ENCODE data around the gene GMDS. TPM values are rescaled to one million over a fixed set of nuclear protein-coding genes. Genes with fewer than 3 reads are reported as not detected.

The GMDS gene
- total and polyA plus RNA-seq, 2 of the 4 experiments (the other 2 are of a cell fraction), result 7.3 to 21.9 TPM

- Histone ChIP-seq H4K5ac (ENCODE audit: low read depth, low read length) (no peak overlapping the region), H2BK20ac (ENCODE audit: low read depth, low read length) (peak overlapping the region; percentile 22; the same call in 1 of the 2 replicates), H3K23ac (ENCODE audit: low read depth, low read length) (no peak overlapping the region), H2BK5ac (ENCODE audit: low read depth, low read length, poor library complexity, severe bottlenecking) (no peak overlapping the region), H2AK5ac (ENCODE audit: low read depth, low read length) (no peak overlapping the region), H3K4me2 (ENCODE audit: low read depth, low read length) (peak overlapping the region; percentile 99), H2AFZ (replicated peaks; ENCODE audit: low read length, poor library complexity) (peak overlapping the region; percentile 80), H3K56ac (ENCODE audit: extremely low read depth, insufficient read depth, low read length) (no peak overlapping the region), H3K9me3 (ENCODE audit: control insufficient read depth, insufficient read depth, low read length) (peaks cover under 1% of the 10 kb centered on the region), H3K4me3 (ENCODE audit: insufficient read depth, low read depth, low read length) (peak overlapping the region; percentile 49), H2BK15ac (ENCODE audit: low read depth, low read length) (peak overlapping the region; percentile 94; the same call in 1 of the 3 replicates), H4K91ac (ENCODE audit: insufficient read depth, low read depth, low read length) (no peak overlapping the region), H3K36me3 (ENCODE audit: control insufficient read depth, insufficient read depth, low read length) (no peaks in the 10 kb centered on the region), H3K79me1 (ENCODE audit: low read depth in 1 of 2, low read length in 2 of 2) (no peaks in the 10 kb centered on the region), H3K27ac (ENCODE audit: insufficient read depth, low read length) (no peak overlapping the region; the same call in 1 of the 2 replicates), H3K4me1 (ENCODE audit: control insufficient read depth, insufficient read depth, low read length) (peaks cover 11% of the 10 kb centered on the region), H2BK120ac (ENCODE audit: low read depth, low read length) (0 out of 2 replicates have a peak overlapping the region, but pooled peaks have one; percentile 42), H3K18ac (ENCODE audit: low read depth, low read length) (no peak overlapping the region; the same call in 1 of the 2 replicates), H3K27me3 (ENCODE audit: control insufficient read depth, insufficient read depth, low read length) (peaks cover 23% of the 10 kb centered on the region), H3K9me1 (ENCODE audit: insufficient read depth, low read length) (no peaks in the 10 kb centered on the region), H4K8ac (ENCODE audit: low read depth in 2 of 2, low read length in 2 of 2) (no peak overlapping the region), H3K4ac (ENCODE audit: low read depth, low read length) (no peak overlapping the region), H4K20me1 (ENCODE audit: insufficient read depth, low read length) (no peaks in the 10 kb centered on the region), H3K9ac (ENCODE audit: low read depth, low read length) (0 out of 2 replicates have a peak overlapping the region, but pooled peaks have one; percentile 69), H2AK9ac (replicated peaks; ENCODE audit: low read depth, low read length, poor library complexity) (no peak overlapping the region), H3K14ac (replicated peaks; ENCODE audit: low read depth, low read length) (0 out of 2 replicates have a peak overlapping the region, but pooled peaks have one; percentile 34)
- DNase-seq (peak; percentile 45), ATAC-seq (ENCODE audit: low read depth) (peak; percentile 89)
- WGBS, 2 experiments (ENCODE audit: extremely low coverage in 2 of 2, insufficient read length in 1 of 2), result 18% methylated on average over 12 of the region's 25 CpGs; no CpG with 5 or more reads in 1 of the 2 experiments
- POLR2A ChIA-PET (ENCODE audit: unreplicated experiment), result no interaction called here
- in situ Hi-C loops (cut with MboI; ENCODE audit: low sequenced_read_pairs), result loop anchor here (10.0 kb wide), 2 partner anchors 509 to 1159 kb away; partner anchors contain the start of gene MYLK4
- intact Hi-C loops (cut with micrococcal nuclease), result loop anchor here (1.0 to 5.0 kb wide), 6 partner anchors 601 to 1391 kb away; partner anchors contain the start of gene MYLK4
- CTCF ChIA-PET, result interaction anchor here (0.5 to 1.7 kb wide), 11 partner anchors 16 to 1393 kb away, joined by 3 to 7 read pairs (median 3); no protein-coding TSS in a partner anchor
- dilution Hi-C loops (cut with HindIII; ENCODE audit: low sequenced_read_pairs, unreplicated experiment), result no loop called here
- no TSS peak for BruUV-seq (replicated peaks)
- peak; percentile 82 for TF ChIP-seq SMC3 (IDR thresholded peaks at IDR 0.05; ENCODE audit: low read depth, low read length)
- peak; percentile 91 for TF ChIP-seq RAD21 (IDR thresholded peaks at IDR 0.05; ENCODE audit: low read length)
- no peak for TF ChIP-seq NFE2L2 (IDR thresholded peaks at IDR 0.05; ENCODE audit: low read depth, low read length)
- no peak for TF ChIP-seq CHD1 (IDR thresholded peaks at IDR 0.05; ENCODE audit: low read depth, low read length)
- TF ChIP-seq MXI1 (IDR thresholded peaks at IDR 0.05; ENCODE audit: borderline replicate concordance, low read depth, low read length), result no peak
- no peak for TF ChIP-seq CEBPB (IDR thresholded peaks at IDR 0.05; ENCODE audit: low read depth, low read length)
- TF ChIP-seq FOS (IDR thresholded peaks at IDR 0.05; ENCODE audit: low read depth, low read length), result no peak
- no peak for TF ChIP-seq ELK1 (IDR thresholded peaks at IDR 0.05; ENCODE audit: borderline replicate concordance, low read depth, low read length)
- no peak for TF ChIP-seq RCOR1 (IDR thresholded peaks at IDR 0.05; ENCODE audit: insufficient replicate concordance, low read length)
- peak; percentile 42; the same call in 1 of the 2 replicates for TF ChIP-seq MAZ (IDR thresholded peaks at IDR 0.05; ENCODE audit: borderline replicate concordance, low read depth, low read length)
- 0 out of 2 replicates have a peak, but pooled peaks have one; percentile 38 for TF ChIP-seq POLR2A (IDR thresholded peaks at IDR 0.05; ENCODE audit: low read depth, low read length)
- no peak for TF ChIP-seq USF2 (IDR thresholded peaks at IDR 0.05; ENCODE audit: low read depth, low read length)
- TF ChIP-seq RFX5 (IDR thresholded peaks at IDR 0.05; ENCODE audit: low read depth, low read length), result no peak
- TF ChIP-seq BHLHE40 (IDR thresholded peaks at IDR 0.05; ENCODE audit: low read depth, low read length), result no peak
Observed at GRCh38 chr6:1596088-1596852, 649.1 kb downstream of the GMDS start.
